GM18873 (cell line): ENCODE data around the gene IL17REL.

ENCODE experiments used
- ATAC-seq: cut with Tn5 transposase; IDR thresholded peaks from one replicate; pipeline ENCODE4 v1.9.1; 2021; ENCODE audit warnings: mild to moderate bottlenecking, moderate library complexity, moderate number of reproducible peaks; ENCODE audit not compliant: unreplicated experiment, low FRiP score

IL17REL gene

DNA sequence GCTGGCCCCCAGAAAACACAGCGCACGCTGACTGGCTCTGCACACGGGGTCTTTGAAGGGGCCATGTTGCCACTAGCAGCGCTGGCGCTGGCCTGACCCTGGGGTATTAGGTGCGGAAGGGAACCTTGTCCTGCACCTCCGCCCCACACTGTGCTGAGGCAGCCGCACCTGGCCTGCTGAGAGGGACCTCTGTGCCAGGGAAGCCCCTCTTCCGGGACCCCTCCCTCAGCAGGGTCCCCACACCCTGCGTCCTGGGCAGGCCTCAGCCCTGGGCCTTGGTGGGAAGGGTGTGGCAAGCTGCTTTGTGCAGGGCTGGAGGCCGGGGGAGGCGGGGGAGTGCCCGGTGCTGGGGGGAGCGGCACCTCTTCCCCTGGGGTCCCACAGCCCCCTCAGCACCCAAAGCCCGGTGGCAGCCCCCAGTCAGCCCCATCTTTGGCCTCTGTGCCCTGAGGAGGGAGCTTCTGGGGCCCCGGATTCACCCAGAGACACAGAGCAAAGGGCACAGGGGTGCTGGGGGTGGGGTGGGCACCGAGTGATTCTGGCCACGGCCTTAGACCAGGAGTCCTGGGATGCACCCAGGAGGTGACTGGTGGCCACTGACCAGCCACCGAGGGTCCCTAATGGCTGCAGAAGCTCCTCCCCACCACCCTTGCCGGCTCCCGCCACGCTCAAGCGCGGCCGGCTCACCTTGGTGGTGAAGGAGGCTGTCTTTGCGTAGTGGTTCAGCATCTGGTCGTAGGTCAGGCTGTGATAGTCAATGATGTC lies 34.1 kb upstream of the IL17REL start:
- no peak for ATAC-seq

DNA sequence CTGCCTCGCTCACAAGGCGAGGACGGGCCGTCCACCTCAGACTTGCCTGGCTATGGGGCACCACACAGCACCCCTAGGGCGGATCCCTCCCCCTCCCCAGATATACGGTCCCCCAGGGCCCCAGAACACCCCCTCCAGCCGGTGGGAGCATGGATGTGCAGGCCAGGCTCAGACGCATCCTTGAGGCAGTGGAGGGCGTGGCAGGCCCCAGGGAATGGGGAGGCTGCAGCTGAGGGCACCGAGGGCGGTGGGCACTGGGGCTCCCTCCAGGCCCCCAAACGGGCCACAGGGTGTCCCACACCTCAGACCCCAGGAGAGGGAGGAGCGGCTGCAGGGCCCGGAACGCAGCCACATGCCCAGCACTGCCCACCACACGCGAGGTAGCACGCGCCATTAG lies 33.5 kb upstream of the IL17REL start:
- ATAC-seq: no peak

DNA sequence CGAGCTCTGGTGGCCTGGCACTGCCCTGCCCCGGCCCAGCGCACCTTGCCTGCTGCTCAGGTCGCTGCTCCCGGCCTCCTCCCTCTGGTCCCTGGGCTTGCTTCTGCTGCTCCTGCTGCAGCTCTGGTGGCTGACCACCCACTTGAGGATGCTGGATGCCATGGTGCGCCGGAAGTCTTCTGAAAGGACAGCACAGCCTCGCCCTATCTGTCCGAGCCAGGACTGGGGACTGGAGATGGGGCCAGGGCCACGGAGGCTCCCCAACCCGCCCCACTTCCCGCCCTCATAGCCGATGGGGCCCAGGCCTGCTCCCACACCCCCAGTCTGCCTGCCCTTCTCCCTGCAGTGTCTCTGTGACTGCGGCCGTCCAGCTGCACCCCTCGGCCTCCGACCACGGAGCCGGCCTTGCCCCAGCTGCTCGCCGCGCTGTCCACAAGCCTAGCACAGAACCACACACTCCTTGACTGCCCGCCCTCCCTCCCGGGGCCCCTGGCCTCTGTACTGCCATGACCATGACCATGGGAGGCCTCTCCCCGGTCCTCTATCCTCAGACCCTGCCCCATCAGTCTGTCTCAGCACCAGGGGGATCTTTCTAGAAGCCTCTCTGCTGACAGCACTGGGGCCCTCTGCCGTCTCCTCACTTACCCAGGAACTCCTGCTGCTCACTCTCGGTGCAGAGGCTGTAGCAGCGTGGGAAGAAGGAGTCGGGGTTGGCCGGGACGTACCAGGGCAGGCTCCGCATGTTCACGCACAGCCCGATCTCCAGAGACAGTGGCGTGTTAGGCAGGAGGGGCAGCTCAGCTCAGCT lies 32.9 kb upstream of the IL17REL start:
- no peak for ATAC-seq

DNA sequence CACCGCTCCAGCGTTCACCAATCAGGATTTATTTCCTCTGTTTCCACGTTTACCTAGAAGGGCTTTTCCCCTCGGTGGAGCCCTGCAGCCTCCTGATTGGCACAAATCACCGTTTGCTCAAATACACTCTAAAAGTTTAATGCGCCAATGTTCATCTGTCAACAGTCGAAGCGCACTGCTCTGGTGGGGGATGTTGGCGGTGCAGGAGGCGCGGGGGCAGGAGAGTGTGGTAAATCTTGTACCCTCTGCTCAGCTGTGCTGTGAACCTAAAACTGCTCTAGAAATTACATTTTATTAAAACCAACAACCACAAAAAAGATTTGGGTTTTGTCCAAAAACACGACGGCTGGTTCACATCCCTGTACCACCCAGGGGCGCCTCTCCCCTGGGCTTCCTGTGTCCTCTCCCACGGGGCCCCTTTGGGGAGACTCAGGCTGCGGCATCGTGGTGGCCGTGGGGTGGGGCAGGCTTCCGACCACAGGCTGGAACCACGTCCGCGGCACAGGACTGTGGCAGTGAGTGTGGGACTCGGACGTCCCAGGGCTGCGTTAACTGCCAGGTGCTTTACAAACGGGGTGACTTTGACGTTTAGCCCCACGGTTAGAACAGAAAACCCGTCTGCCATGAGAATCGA lies 32.0 kb upstream of the IL17REL start:
- ATAC-seq: no peak

DNA sequence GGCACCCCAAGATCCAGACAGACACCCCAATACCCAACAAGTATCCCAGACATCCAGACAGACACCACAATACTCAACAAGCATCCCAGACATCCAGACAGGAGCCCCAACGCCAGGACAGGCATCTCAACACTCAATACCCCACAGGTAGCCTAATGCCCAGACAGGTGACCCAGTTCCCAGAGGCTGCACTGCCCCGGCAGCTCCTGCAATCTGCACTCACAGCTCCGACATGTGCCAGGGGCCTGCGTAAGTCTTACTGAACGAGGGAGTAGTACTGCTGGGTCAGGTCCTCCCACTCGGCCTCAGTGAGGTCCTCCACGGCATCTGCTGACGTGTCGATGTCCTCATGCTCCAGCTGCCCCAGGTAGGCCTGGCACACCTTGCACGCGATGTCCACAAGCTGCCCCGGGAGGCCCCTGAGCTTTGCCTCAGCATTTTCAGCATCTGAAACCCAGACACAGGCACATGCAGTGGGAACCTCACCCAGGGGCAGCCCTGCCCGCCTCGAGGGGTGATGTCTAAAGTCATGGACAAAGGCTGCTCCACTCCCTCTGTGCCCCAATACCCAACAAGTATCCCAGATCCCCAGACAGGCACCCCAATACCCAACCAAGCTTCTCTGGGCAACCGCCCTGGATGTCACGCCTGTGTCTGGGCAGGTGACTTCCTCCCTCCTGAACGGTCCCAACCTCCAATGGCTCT lies 28.9 kb upstream of the IL17REL start:
- no peak for ATAC-seq

DNA sequence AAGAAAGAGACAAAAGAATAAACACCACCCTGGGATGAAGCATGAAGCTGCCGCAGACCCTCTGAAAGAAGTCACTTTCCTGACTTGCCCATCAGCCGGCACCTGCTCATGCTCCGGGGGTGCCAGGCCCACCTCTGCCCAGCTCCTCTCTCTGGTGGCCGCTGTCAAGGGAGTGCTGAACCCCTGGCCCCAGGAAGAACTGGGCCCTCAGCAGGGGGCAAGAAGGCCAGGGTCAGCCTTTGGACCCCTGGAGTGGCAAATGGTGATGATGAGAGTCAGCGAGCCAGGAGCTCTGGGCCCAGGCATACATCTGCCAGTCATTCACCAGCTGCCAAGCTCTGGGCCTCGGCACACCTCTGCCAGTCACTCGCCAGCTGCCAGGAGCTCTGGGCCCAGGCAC lies 28.2 kb upstream of the IL17REL start:
- no peak for ATAC-seq

DNA sequence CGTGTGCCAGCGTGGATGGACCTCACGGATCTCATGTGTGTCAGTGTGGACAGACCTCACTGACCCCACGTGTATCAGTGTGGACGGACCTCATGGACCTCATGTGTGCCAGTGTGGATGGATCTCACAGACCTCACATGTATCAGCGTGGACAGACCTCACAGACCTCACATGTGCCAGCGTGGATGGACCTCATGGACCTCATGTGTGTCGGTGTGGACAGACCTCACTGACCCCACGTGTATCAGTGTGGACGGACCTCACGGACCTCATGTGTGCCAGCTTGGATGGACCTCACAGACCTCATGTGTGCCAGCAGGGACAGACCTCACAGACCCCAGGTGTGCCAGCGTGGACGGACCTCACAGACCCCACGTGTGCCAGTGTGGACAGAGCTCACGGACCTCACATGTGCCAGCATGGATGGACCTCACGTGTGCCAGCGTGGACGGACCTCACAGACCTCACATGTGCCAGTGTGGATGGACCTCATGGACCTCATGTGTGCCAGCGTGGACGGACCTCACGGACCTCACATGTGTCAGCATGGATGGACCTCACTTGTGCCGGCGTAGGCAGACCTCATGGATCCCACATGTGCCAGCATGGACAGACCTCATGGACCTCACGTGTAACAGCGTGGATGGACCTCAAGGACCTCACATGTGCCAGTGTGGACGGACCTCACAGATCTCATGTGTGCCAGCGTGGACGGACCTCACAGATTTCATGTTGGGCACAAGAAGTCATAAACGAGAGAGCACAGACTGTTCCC lies 27.3 kb upstream of the IL17REL start:
- ATAC-seq: no peak

DNA sequence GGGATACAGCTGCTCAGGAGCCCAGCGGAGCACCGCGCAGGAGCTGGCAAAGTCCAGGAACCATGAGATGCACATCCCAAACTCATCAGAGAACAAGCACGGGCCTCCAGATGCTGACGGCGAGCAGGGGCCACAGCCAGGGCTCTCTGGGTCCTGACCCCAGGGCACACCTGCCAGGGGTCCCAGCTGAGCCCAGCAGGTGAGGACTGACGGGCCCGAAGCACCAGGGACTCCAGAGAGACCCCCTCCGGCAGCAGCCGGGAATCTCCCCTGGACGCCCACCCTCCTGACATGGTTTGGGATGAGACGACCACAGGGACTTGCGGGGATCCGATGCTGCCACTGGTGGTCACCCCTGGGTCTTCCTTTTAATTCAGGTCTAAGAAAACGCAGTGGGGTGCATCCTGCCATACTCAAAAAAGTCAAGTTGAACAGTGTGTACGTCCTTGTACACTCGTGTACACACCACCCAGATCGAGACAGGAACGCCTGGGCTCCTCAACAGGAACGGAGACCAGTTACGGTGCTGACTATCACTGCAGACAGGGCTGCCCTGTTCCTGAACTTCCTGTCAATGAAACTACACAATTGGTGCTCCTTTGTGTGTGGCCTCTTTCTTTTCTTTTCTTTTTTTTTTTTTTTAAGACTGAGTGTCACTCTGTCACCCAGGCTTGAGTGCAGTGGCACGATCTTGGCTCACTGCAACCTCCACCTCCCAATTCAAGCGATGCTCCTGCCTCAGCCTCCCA lies 23.6 kb upstream of the IL17REL start:
- no peak for ATAC-seq

DNA sequence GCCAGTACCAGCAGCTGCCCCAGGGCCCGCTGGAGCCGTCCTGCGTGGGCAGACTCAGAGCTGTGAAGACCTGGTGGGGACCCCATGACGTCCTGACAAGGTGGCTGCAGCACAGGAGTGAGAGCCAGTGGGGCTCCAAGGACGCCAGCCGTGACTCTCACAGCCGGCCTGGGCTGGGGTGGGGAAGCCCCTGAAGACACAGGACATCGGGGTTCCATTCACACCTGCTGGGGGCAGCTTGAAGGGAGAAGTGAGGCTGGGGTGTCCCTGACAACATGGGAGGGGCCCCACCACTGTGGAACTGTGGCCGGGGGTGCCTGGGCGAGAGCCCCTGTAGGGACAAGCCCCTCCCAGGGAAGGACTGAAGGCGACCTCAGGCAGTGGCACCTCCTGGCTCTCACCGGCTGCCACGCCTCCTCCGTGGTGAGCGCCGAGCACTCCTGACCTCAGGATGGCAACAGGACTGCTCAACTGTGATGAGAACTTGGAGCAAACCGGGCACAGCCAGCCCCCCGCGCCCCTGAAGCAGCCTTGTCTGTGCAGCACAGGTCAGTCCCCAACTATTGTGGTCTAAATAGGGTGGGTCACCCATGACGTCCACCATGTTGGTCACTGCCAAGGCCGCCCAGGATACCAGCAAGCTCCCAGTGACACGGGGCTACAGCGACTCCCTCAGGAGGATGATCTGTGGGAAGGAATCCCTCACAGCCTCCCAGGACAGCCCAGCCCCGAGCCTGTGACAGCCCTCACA lies 22.7 kb upstream of the IL17REL start:
- ATAC-seq: no peak

DNA sequence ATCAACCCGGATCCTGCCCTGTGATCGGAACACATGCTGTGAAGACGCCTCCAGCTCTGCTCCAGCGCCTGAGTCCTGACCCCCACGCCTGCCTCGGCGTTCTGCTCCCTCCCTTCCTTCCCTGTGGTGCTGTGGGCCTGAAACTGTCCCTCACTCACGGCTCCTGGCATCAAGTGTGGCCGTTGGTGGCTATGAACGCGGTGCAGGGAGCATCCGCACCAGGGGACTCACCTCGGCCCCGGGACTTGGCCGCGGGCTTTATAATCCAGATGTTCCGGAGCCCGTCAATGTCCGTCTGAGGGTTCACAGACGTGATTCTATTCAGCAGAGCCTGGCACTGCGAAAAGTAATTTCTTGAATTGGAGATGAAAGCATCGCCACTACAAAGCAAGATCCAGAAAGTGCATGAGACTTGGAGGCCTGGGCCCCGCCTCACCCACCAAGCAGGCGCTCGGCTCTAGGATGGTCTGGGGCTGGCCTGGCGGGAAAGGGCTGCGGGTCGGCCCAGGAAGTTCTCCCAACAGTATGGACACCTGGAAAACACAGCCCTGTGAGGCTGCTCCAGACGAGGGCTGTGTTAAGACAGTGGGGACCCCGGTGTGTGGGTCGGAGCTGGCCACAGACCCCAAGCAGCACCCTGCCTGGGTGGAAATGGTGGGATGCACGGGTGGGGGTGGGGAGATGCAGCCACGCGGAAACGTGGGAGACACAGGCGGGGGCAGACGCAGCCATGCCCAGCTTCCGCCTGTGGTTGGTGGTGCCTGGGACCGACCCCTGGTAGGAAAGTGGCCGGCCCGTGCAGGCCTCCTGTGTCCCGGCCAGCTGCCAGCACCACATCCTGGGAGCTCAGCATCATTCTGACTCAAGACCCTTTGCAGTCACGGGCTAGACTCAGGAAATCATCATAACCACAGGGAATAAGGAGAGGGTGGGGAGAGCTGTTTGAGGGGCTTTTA lies 21.8 kb upstream of the IL17REL start:
- ATAC-seq: no peak

DNA sequence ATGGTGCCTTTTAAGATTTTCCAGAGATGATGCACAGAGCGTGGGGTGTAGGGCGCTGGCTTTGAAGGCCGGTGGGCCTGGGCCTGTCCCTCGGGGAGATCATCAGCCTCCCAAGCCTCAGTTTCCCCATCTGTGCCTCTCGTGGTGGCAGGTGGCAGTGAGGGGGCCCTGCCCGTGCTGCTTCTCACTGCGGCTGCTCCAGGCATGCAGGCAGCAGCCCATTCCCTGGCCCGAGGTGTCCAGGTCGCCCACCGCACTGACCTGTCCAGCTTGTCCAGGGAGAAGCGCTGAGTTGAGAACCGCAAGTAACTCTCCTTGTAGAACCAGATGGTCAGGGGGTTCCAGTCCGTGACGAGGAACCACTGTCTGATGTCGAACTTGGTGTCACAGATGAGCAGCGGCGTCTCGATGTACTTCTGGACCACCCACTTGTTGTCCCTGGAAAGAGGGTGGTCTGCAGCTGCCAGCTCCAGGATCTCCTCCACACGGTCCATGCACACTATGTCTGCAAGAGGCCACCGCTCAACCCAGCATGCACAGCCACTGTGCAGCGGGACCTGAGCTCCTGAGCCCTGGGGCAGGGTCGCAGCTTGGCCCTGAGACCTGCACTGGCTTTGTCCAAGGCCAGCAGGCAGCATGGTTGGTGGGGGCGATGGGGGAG lies 20.5 kb upstream of the IL17REL start:
- ATAC-seq: no peak

DNA sequence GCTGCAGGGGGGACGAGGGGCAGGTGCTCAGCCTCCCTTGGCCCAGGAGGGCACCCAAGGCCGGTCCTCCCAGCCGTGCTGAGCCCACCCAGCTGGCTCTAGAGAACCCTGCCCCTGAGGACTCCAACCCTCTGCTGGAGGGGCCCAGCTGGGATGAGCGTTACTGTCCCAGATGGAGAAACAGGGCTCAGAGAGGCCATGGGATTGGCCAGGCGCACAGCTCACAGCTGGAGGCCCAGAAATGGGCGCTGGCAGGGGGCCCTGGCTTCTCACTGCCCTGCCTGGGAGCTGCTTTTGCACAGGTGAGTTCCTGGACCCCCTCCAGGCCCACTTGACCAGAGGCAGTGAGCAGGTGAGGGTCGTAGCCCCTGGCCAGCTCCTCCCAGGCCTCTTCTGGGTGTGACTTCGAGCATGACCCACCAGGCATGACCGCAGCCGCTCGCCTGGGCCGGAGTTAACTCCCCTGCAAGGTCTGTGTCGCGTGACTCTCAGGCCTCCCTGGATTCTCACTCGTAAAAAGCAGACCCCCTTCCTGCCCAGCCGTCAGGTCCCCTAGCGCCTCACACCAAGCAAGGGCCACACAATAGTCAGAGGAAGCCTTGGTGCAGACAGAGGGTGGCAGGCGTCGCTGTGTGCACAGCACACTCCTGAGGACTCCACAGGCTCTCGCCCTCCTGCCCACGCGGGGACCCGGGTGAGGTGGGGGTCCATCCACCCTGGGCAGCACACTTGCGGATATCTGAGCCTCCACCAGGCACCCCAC lies 19.7 kb upstream of the IL17REL start:
- no peak for ATAC-seq

DNA sequence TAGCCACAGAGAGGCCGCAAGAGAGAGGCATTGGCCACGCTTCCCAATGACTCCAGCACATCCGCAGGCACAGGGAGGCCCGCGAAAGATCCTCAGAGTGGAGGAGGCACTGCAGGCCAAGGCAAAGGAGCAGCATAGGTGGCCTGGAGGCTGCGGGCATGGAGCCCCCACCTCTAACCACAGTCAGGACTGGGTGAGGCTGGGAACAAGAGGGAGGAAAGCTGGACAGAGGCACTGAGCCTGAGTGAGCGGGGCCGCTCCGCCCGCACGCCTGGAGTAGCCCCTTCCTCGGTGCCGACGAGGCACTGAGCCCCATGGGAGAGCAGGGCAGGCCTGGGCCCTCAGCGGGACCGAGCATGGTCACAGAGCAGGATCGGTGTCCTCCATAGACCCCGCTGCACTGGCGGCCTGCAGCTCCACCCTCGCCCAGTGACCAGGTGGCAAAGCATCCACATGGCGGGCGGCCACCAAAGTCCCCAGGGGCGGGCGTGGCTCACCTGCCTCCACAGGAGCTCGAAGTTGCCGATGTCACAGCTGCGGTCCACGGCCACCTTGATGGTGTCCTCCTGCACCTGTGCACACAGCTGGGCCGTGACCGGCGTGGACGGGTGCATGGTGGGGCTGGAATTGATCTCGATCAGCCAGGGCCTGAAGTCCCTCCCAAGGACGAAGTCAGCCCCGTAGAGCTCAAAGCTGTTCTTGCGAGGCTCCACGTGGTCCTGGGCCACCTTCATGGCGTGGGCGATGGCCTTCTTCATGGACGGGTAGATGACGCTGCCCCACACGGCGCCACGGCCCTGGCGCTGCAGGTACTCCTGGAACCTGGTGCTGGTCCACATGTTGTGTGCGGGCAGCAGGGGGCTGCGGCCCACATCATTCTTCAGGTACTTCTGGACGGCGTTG lies 18.9 kb upstream of the IL17REL start:
- ATAC-seq: no peak

DNA sequence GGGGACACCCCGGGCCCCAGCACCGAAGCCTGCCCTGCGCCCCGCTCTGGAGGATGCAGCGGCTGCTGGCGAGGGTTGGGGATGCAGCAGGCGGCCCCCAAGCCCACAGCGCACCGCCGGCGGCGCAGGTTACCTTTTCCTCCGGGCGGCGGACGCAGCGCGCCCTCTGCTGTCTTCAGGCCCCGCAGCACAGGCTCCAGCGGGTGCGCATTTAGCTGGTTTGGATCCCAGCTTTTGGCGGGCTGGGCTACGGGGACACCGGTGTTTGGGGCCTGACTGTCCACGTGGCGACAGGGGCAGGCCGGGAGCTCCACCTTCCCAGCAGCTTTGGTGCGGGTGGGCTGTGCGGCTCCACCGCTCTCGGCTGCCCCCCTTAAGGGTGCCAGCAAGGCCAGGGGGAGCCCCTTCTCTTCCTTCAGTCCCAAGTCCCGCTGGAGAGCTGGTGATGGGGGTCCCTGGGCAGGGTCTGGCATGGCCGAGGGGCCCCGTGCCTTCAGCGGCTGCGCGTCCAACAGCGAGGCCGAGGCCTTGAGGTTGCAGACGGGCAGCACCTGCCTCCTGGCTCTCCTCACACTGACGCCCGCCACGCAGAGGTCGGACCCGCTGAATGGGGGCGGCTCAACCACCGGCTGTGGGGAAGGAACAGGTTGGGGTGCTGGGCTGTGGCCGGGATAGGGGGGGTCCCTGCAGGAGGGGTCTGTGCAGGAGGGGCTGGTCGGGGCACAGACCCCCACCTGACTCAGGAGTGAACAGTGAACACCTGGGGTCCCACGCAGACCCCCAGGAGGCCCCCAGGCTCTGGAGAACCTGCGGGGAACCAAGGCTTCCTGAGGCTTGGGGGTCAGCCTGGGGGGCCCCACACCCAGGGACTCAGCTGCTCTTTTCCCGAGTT lies 18.0 kb upstream of the IL17REL start:
- ATAC-seq: no peak
